Activated CD8-positive, alpha-beta memory T cell treated with anti-CD3 and anti-CD28 coated beads for 24 hours (primary cell): ENCODE data around the gene BRD7.

Source experiments
- DNase-seq: peaks from one replicate; pipeline ENCODE4 v3.0.0-alpha.2; 2020

The BRD7 gene

DNA sequence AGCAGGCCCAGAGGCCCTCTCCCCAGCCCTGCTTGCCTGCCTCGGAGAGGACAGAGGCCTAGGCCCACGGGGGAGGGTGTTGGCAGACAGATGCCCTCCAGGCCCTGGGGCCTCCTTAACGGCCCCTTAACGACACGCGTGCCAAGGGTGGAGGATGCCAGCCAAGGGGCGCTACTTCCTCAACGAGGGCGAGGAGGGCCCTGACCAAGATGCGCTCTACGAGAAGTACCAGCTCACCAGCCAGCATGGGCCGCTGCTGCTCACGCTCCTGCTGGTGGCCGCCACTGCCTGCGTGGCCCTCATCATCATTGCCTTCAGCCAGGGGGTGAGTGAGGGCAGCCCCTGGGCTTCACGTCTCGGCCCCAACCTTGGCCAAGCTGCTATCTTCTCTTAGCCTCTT lies 80.8 kb downstream of the BRD7 start:
- DNase-seq = no peak

DNA sequence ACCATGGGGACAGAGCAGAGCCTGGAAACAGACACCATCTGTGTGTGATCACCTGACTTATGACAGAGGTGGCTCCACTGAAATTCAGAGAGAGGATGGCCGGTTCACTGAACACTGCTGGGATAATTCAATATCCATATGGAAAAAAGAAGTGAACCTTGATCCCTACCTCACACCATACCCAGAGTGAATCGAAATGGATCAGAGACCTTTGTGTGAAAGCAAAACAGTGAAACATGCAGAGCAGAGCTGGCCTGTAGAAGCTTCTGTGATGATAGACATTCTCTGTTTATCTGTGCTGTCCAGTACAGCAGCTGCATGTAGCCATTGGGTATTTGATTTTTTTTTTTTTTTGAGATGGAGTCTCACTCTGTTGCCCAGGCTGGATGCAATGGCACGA lies 82.1 kb downstream of the BRD7 start:
- no peak for DNase-seq

GRCh38 chr16:50285406-50286003 lies 83.3 kb downstream of the BRD7 start:
- DNase-seq = no peak

- DNase-seq = no peak
Observed at GRCh38 chr16:50284131-50284911, 84.5 kb downstream of the BRD7 start.

DNA sequence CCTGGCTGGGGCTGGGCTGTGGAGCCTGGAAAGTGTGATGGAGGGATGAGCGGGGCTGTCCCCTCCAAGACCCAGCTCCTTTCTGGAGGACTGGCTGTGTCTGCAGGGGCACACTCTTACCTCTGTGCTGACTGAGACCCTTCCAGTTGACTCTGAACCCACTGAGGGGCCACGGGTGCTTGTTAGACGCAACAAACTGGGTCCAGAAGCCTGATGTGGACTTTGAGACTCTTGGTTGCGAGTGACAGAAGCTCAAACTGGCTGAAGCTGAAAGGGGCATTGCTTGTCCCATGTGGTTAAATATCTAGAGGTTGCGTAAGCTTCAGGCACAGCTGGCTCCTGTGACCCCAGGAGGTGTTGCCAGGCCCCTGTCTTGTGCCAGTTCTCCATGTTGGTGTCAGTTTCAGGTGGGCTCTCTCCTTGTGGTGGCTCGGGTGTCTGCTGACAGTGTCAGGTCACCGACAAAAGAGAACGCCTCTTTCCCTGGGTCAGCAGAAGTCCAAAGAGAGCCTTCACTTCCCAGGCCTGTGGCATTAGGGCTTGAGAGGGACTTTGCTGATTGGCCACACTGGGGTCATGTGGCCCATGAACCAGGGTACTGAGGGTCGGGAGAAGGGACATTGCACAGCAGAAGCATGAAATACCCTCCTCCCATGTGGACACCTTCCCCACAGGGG lies 85.7 kb downstream of the BRD7 start:
- no peak for DNase-seq

GRCh38 chr16:50282010-50282538 lies 86.7 kb downstream of the BRD7 start:
- DNase-seq = peak; percentile 80

DNA sequence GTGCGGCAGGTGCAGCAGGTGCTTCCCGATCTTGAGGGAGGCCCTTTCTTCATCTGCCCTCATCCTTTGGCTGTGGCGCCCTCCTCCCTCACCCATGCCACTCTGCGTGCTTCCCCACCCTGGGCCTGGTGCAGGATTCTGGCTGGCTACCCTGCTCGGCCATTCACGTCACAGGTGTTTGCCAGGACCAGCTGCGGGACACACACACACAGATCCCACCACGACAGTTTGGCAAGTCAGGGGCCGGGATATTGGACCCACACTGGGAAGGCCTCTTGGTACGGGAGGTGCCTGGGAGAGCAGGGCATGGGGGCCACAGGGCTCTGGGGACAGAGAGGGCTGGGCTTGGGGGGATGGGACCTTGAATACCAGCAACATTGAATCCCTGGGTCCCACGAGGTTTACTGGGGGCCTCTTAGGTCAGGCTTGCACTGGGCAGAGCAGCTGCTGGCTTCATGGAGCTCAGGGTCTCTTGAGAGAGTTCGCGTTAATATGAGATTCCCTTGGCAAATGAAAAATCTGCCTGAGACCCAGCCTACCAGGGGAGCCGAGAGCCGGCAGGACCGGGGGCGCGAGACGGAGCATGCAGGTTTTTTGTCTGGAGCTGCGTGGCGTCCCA lies 87.3 kb downstream of the BRD7 start:
- DNase-seq = no peak

GRCh38 chr16:50280932-50281331 lies 87.9 kb downstream of the BRD7 start:
- no peak for DNase-seq

- DNase-seq = no peak
Observed at GRCh38 chr16:50279504-50279865, 89.3 kb downstream of the BRD7 start.

DNA sequence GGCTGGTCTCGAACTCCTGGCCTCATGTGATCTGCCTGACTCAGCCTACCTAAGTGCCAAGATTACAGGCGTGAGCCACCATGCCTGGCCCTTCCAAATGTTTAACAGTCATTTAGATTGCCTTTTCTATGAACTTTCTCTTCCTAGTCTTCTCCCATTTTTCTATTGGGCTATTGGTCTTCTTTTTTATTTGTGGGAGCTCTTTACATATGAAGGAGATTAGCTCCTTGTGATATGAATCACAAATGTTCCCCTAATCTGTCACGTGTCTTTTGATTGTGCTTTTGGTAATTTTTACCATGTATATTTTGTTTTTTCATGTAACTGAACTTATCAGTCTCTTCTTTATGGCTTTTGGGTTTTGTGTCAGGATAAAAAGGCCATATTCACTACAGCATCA lies 90.5 kb downstream of the BRD7 start:
- DNase-seq = no peak

- no peak for DNase-seq
Observed at GRCh38 chr16:50276801-50277555, 91.8 kb downstream of the BRD7 start.

DNA sequence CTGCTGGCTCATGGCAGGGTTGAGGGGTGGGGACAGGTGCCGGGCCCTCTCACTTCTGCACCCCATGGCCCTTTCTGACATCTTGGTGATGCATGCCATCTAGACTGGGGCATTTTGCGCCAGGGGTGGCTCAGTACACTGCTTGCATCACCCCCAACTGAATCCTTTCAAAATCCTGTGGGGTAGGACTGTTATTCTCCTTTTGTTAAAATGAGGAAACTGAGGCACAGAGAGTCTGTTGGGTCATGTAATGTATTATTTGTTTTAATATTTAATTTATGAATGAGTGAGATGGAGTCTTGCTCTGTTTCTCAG lies 92.5 kb downstream of the BRD7 start:
- no peak for DNase-seq

DNA sequence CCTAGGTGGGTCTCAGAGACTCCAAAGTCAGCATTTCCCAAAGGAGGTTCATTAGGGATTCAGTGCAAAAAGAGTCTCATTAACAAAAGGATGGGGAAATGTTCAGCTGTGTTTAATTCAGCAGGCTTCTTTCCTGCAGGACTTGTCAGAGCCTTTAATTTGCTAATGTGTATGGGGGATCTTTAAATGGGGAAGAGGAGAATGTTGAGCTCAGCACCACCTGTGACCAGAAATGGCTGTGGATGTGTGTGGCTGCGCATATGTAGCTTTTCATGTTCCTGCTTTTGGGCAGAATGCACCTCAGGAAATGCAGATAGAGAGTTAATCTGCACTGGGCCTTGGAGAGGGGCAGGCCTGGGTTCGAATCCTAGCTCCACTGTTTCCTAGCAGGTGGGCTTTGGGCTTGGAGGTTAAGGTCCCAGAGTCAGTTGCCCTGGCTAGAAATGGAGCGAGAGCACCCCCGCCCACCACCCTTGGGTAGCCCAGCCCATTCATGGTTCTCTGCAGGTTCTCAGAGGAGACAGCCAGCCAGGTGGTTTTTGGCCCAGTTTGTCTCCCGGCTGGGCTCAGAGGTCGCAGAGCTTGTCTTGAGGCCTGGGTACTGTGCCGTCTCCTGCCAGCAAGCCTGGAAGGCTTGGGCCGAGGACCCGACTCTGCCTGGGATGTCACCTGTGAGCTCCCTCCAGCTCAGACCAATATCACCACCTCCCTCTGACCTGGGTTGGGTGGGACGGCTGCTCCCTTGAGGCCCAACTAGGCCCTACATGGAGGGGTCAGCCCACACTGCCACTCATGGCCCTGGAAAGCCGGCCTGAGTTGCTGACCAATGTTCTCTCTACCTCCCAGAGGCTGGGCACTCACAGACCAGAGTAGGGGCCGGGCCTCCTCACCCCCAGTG lies 93.1 kb downstream of the BRD7 start:
- no peak for DNase-seq

DNA sequence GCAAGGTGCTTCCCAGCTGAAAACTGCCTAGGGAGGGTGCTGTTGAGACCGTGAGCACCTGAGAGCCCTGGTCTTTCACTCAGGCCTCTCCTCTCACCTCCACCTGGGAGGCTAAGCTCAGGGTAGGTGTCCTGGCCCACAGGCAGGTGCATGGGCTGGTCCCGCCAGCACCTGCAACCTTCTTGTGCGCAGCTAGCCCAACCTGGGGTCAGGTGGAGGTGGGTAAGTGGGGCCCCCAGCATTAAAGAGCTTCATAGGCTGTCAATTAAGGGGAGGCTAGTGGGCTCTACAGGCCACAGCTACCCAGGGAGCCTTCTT lies 93.7 kb downstream of the BRD7 start:
- DNase-seq = no peak

DNA sequence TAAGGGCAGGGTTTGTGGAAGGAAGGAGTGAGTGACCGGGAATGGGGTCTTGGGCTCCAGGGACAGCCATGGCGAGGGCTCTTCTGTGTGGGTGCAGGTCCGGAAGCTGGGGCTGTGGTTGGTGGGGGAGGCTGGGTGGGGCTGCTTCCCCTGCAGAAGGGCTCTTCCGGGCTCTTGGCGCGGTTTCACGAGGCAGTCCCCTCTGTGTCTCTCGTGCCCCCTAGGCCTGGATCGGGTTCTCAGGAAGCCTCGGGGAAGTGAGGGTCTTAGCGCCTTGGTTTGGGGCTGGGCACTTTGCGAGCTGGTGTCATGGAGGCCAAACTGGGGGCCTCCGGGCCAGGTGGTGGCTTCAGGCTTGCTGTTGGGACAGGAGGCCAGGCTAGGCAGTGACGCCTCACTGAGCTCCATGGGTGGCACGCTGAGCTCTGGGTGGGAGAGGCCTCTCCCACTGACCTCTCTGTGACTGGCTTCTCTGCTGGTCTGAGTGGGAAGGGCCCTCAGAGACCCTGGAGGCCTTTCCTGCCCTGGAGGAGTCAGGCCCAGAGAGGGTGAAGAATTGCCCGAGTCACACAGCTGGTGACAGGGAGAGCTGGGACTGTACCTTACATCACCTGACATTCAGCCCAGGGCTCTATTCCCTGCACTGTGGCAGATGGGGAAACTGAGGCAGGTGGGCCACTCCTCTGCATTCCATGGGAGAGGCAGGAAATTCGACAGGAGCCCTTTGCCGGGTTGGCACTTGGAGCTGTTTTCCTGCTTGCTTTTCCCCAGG lies 94.3 kb downstream of the BRD7 start:
- peak; percentile 86 for DNase-seq

GRCh38 chr16:50273888-50274325 lies 94.9 kb downstream of the BRD7 start:
- no peak for DNase-seq

GRCh38 chr16:50273382-50273690 lies 95.5 kb downstream of the BRD7 start:
- no peak for DNase-seq

DNA sequence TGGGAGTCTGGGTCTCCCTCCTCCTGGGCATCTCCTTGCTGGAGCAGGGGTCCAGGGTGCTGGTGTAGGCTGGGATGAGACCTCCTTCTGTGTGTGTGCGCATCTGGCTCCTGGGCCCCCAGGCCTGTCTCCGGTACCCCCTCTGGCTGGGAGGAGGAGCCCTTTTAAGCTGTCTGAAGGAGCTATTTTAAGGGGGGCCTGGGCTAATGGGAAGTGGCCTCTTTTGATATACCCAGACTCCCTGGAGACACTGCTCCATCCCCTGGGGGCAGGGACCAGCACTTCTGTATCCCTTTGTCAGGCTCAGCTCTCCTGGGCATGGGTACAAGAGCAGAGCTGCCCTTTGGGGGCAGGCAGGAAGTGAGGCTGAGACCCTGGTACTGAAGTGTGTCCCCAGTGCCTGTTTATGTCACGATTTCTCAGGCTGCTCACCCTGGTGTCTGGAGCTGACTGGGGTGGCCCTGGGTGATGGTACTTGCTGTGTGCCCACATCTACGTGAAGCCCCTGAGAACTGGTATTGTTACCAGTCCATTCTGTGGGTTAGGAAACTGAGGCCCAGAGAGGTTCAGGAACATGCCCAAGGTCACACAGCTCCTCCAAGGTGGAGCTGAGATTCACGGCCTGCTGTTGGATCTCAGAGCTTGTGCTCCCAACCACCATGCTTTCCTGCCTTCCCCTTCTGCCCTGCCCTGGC lies 96.0 kb downstream of the BRD7 start:
- DNase-seq = no peak

DNA sequence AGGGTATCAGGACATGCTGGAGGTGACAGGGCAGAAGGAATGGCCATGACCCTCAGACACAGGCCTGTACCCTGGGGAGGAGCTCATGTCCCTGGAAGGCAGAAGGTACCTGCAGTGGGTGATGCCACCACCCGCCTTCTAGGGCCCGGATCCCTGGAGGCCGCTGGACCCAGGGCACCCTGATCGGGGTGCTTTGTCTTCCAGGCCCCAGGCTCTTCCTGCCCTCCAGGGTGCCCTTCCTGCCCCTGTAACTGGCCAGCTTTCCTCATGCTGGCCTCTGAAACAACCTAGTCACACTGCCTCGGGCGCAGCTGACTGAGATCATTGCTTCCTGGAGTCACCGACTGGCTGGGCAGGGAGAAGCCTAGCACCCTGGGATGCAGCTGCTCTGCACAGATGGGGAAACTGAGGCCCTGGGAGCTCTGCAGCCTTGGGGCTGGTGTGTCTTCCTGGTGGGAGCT lies 96.6 kb downstream of the BRD7 start:
- DNase-seq = no peak

DNA sequence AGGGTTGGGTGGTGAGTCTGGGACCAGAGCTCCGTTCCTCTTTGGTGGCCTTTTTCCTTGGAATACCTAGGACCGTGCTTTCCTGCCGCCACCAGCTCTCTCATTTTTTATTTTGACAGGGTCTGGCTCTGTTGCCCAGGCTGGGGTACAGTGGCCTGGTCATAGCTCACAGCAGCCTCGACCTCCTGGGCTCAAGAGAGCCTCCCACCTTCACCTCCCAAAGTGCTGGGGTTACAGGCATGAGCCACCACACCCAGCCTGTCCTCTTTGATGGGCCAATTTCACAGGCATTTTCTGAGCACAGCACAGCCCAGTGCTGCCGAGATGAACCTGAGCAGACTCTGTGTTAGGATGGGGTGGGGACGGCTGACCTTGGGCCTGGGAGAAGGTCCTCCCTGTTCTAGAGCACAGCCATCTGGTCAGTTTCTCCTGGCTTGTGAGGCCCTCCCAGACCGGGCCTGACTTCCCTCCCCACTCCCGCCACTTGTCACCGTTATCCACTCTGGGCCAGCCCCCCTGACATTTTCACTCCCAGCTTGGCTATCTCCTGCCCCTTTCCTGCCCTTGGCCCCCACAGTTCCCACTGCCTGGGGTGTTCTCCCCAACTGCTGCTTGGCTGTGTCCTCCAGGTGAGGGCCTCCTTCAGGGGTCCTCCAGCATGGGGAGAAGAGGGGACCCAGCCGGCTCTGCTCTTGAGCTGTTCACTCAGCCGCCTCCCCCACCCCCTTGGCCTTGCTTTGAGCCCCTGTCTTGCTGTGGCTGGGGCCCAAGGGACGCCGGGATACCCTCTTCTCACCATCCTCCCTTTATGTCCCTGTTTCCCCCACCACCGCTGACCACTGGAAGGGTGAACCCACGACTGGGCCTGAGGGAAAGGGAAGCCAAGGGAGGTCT lies 97.4 kb downstream of the BRD7 start:
- no peak for DNase-seq
